Measurements from ENCODE around the gene EXOC6B.

- TF ChIP-seq CTCF (IDR thresholded peaks at IDR 0.05 in 4 of 5, conservative IDR thresholded peaks at IDR 0.05 in 1 of 5) (no peak), POLR2A (IDR thresholded peaks at IDR 0.05) (no peak)
Observed at GRCh38 chr2:72681016-72681995, 144.5 kb downstream of the EXOC6B start.

All from gastrocnemius medialis (tissue), 4 donors.